ENCODE measurements around the gene UBIAD1. TPM values are rescaled to one million over a fixed set of nuclear protein-coding genes. Genes with fewer than 3 reads are reported as not detected.

Gene UBIAD1
- total and polyA plus RNA-seq, 10 of the 15 experiments (the other 5 are each of a cell fraction or from before 2014, with no cell fraction given), result 4.5 to 23.8 (median 16.0) TPM

DNA sequence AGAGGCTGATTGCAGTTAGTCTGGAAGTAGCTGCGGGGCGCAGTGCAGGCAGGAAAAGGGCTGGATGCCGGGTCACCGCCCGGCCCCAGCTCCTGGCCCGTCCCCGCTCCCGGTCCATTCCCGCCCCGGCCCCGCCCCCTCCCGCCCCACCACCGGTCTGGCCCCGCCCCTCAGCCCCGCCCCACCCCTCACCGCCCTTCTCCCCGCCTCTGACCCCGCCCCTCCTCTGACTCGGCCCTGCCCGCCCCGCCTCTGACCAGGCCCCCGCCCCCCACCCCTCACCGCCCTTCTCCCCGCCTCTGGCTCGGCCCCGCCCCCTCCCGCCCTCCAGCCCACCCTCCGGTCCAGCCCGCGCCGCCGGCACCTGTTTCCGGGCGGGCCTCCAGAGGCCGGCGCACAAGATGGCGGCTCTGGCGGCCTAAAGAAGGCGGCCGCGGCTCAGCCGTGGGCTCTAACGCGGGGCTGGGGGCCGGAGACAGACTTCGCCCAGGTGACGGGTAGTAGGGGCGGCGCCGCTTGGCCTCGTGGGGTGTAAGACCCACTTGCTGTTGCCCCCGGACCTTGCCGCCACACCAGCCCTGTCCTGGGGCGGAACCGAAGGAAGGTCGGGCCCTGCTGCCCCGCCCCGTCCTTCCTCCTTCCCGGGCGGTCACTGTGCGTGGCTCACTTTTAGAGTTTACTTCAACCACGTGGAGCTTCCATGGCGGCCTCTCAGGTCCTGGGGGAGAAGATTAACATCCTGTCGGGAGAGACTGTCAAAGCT is at the start of gene UBIAD1 (continued):
- TF ChIP-seq POLR2AphosphoS2 (IDR thresholded peaks at IDR 0.05; ENCODE audit: low read depth, low read length) (peak; percentile 56; the same call in 1 of the 2 replicates), MTA3 (IDR thresholded peaks at IDR 0.05; ENCODE audit: borderline replicate concordance, low read length) (no peak), SREBF1 (IDR thresholded peaks at IDR 0.05; ENCODE audit: low read length) (no peak), EP300 (IDR thresholded peaks at IDR 0.05; ENCODE audit: borderline replicate concordance in 1 of 2, control insufficient read depth in 1 of 2, low read depth in 2 of 2, low read length in 2 of 2) (no peak), ZNF592 (IDR thresholded peaks at IDR 0.05) (0 out of 2 replicates have a peak, but pooled peaks have one; percentile 51), EZH2 (IDR thresholded peaks at IDR 0.05; ENCODE audit: borderline replicate concordance, control insufficient read depth, low read depth, low read length) (no peak), CUX1 (IDR thresholded peaks at IDR 0.05; ENCODE audit: insufficient replicate concordance, low read depth, low read length) (no peak), JUNB (IDR thresholded peaks at IDR 0.05) (no peak), JUND (IDR thresholded peaks at IDR 0.05; ENCODE audit: low read depth, low read length) (no peak), TCF7 (IDR thresholded peaks at IDR 0.05; ENCODE audit: borderline replicate concordance) (no peak), ATF3 (IDR thresholded peaks at IDR 0.05; ENCODE audit: borderline replicate concordance, extremely low read depth, low read depth, low read length) (no peak), NR2C1 (IDR thresholded peaks at IDR 0.05) (peak; percentile 74), NRF1 (conservative IDR thresholded peaks at IDR 0.05; ENCODE audit: low read depth, low read length) (no peak), GATAD2B (conservative IDR thresholded peaks at IDR 0.05; ENCODE audit: low read depth) (peak; percentile 87), MYC (IDR thresholded peaks at IDR 0.05; ENCODE audit: insufficient read depth, insufficient read length, insufficient replicate concordance, low read length, severe bottlenecking) (peak; percentile 95)
- TF ChIP-seq, protein P1, sequence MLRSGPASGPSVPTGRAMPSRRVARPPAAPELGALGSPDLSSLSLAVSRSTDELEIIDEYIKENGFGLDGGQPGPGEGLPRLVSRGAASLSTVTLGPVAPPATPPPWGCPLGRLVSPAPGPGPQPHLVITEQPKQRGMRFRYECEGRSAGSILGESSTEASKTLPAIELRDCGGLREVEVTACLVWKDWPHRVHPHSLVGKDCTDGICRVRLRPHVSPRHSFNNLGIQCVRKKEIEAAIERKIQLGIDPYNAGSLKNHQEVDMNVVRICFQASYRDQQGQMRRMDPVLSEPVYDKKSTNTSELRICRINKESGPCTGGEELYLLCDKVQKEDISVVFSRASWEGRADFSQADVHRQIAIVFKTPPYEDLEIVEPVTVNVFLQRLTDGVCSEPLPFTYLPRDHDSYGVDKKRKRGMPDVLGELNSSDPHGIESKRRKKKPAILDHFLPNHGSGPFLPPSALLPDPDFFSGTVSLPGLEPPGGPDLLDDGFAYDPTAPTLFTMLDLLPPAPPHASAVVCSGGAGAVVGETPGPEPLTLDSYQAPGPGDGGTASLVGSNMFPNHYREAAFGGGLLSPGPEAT (IDR thresholded peaks at IDR 0.05; ENCODE audit: low read depth), result peak; percentile 99

Measured in GM12878 (cell line).